Cardiac fibroblast (primary cell): Measurements from ENCODE around the gene ENAH.
"Not testable (repeated sequence)": the region's sequence is repeated elsewhere in the genome, so short reads cannot be mapped to it uniquely, and the experiment has no call there.

Experiments
- DNase-seq, 2 donors: peaks; one replicate each; pipeline versions ENCODE4 v3.0.0 to v3.0.0-alpha.2; 2010; ENCODE audit warnings: low read depth in 2 of 2
- H3K4me3 ChIP-seq, 2 donors: replicated peaks in 1 of 2; 1 replicate in 1 of 2; 2 replicates in 1 of 2; pipeline ENCODE4 v1.5.1; 2011; ENCODE audit warnings: low read depth in 2 of 2, low read length in 2 of 2, mild to moderate bottlenecking in 2 of 2, moderate library complexity in 1 of 2
- TF ChIP-seq, protein P1 (sequence below): IDR thresholded peaks from one replicate; pipeline ENCODE4 v1.5.1; 2011; ENCODE audit warnings: low read depth, mild to moderate bottlenecking, low read length, inconsistent platforms

The ENAH gene

DNA sequence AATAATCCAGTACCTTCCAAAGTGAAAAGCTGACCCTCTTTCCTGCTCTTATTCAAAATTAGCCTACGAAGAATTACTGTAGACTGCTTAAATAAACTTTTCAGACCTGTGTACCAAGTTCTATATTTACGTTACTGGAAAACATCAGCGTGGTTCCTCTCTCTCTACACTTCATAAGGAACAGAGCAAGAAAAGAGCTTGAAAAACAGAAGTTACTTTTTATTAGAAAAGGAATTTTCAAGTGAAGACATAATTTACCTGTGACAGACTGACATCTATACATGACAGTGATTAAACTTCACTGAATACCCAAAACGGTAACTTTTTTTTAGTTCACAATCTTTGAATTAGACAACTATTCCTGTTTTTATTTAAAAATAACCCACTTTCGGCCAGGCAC is 2.7 kb downstream of the ENAH start:
- peak in 1 of 2 donors; percentile 10 for DNase-seq
- TF ChIP-seq, protein P1, sequence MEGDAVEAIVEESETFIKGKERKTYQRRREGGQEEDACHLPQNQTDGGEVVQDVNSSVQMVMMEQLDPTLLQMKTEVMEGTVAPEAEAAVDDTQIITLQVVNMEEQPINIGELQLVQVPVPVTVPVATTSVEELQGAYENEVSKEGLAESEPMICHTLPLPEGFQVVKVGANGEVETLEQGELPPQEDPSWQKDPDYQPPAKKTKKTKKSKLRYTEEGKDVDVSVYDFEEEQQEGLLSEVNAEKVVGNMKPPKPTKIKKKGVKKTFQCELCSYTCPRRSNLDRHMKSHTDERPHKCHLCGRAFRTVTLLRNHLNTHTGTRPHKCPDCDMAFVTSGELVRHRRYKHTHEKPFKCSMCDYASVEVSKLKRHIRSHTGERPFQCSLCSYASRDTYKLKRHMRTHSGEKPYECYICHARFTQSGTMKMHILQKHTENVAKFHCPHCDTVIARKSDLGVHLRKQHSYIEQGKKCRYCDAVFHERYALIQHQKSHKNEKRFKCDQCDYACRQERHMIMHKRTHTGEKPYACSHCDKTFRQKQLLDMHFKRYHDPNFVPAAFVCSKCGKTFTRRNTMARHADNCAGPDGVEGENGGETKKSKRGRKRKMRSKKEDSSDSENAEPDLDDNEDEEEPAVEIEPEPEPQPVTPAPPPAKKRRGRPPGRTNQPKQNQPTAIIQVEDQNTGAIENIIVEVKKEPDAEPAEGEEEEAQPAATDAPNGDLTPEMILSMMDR, result no peak
- peak overlapping the region; percentile 83 to 96 for H3K4me3 ChIP-seq

DNA sequence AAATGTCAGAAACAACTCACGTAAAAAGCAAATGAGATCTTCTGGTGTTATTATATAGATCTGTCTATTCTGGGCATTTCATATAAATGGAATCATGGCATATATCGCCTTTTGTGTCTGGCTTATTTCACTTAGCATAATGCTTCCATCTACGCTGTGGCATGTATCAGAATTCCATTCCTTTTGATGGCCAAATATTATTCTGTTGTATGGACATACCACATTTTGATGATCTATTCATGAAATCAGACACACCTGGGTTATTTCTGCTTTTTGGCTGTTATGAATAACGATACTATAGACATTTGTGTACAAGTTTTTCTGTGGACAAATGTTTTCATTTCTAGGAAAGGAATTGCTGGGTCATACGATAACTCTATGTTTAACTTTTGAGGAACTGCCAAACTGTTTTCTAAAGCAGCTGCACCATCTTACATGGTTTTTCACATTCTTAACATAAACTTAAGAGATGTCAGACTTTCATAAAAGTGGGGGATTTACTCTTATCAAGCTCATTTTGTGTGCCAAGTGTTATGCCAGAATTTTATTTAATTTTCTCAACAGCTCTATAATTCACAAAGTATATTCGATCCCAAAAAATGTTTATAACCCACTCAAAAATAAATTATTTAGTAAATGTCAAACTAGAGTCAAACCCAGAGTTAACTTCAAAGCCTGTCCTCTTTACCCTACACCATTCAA is 7.6 kb downstream of the ENAH start:
- no peak for DNase-seq
- no peak overlapping the region for H3K4me3 ChIP-seq
- TF ChIP-seq, protein P1, result no peak

DNA sequence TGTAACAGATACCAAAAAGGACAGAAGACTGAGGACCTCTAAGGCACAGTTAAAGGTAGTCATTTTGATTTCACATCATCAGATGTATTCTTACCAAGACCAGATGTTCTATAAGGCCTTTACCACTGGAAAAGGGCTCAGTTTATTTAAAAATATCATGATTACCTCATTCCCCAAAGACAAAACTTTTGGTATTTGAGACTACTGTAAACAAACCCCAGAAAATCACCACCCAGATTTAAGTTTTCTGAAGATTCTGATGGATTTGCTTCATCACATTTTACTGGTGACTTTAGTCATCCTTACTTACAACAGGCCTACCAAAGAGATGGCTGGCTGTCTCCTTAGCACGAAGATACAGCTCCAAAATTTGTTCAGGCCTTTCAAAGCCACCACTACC is 8.3 kb downstream of the ENAH start:
- DNase-seq, result peak in 1 of 2 donors; percentile 10
- H3K4me3 ChIP-seq, result no peak overlapping the region
- TF ChIP-seq, protein P1, result no peak

DNA sequence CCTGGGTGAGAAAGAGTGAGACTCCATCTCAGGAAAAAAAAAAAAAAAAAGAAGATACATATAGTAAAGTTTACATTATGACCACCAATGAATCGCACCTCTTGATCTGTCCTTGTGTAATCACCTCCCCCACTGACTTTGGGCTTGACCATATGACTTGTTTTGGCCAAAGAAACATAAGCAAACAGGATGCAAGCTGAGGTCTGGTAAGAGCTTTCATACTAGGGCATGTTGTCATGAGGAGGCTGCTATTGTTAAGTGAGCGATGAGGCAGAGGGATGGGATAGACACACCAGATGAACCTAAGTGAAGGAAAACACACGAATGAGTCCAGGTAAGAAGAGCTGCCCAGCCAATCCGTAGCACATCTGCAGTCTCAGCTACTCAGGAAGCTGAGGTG is 10.7 kb downstream of the ENAH start:
- peak; percentile 36 to 77 for DNase-seq
- TF ChIP-seq, protein P1, result no peak
- H3K4me3 ChIP-seq, result no peak overlapping the region

DNA sequence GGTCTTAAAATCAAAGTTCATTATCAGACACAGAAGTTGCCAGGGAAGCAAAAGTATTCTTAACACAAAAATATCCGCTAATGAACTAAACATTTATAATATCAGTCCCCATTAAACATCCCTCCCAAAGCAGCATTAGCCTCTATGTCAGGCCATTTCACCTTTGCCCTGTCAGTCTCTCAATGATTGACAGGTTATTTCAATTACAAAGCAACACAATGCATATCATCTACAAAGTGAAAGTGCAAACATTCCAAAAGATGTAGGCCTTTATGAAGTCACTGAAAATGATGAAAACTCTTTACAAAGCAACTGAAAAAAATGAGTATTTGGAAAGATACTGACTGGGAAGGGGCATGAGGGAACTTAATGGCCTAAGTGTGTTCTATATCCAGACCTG is 14.1 kb downstream of the ENAH start:
- TF ChIP-seq, protein P1, result no peak
- no peak for DNase-seq
- no peak overlapping the region for H3K4me3 ChIP-seq

DNA sequence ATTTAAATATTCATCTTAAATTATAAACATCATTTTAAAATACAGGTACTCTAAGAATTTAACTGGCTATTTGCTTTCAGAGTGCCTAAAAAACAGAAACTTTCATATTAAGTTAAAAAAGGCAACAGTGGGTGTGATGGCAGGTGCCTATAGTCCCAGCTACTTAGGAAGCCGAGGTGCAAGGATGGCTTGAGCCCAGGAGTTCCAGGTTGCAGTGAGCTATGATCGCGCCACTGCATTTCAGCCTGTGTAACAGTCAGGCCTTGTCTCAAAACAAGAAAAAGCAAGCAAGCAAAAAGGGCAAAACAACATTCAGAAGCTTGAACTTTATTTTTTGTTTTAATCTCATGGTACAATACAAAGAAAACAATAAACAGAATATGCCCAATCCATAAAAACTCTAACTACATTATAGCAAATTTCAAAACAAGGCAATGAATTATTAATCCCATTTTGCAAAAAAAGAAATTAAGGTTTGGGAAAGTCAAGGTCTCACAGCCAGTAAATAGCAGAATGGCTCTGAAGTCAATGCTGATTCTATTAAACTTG is 15.2 kb downstream of the ENAH start:
- DNase-seq, result no peak
- no peak overlapping the region for H3K4me3 ChIP-seq
- TF ChIP-seq, protein P1, result no peak

DNA sequence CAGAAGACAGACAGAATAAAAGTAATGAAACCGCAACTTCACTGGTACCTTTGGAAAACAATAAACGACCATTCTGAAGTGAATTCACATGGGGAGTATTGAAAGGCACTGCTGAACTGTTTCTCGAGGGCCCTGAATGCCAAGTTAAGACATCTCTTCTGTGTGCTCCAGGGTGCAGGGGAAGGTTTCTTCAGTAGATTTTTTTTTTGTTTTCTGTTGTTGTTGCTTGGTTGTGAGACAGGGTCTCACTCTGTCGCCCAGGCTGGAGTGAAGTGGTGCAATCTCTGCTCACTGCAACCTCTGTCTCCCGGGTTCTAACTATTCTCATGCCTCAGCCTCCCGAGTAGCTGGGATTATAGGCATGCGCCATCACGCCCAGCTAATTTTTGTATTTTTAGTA is 15.9 kb downstream of the ENAH start:
- H3K4me3 ChIP-seq, DNase-seq: not testable (repeated sequence)
